CD14-positive monocyte (primary cell): ENCODE results near the gene CACNA1C. TPM values are rescaled to one million over a fixed set of nuclear protein-coding genes. Genes with fewer than 3 reads are reported as not detected.

Experiments
- DNase-seq, 3 donors: peaks; one replicate each; pipeline ENCODE4 v3.0.0-alpha.2; 2011 to 2022
- H2AFZ ChIP-seq: 2 replicates; pipeline ENCODE4 v1.6.0; 2012; ENCODE audit warnings: mild to moderate bottlenecking, low read depth, low read length, inconsistent platforms; ENCODE audit not compliant: insufficient read depth, poor library complexity, severe bottlenecking
- H3K27ac ChIP-seq, 2 donors: 1 replicate in 1 of 2; 2 replicates in 1 of 2; pipeline ENCODE4 v1.5.1; 2012 to 2013; ENCODE audit warnings: low read length in 2 of 2, control low read depth in 1 of 2, inconsistent platforms in 1 of 2, low read depth in 1 of 2, mild to moderate bottlenecking in 1 of 2
- H3K27me3 ChIP-seq, 2 donors: one replicate each; pipeline versions ENCODE4 v1.6.0 to v1.6.1; 2011 to 2013; ENCODE audit warnings: low read length in 2 of 2; ENCODE audit not compliant: control insufficient read depth in 2 of 2, insufficient read depth in 2 of 2
- H3K36me3 ChIP-seq, 2 donors: replicated peaks in 1 of 2; 1 replicate in 1 of 2; 2 replicates in 1 of 2; pipeline versions ENCODE4 v1.5.1 to v1.6.1; 2012 to 2013; ENCODE audit warnings: low read length in 2 of 2, control low read depth in 1 of 2, inconsistent platforms in 1 of 2, mild to moderate bottlenecking in 1 of 2; ENCODE audit not compliant: insufficient read depth in 2 of 2, control insufficient read depth in 1 of 2
- H3K4me1 ChIP-seq, 2 donors: 1 replicate in 1 of 2; 2 replicates in 1 of 2; pipeline versions ENCODE4 v1.5.1 to v1.6.1; 2012 to 2013; ENCODE audit warnings: low read length in 2 of 2, control low read depth in 1 of 2, inconsistent platforms in 1 of 2, mild to moderate bottlenecking in 1 of 2, moderate library complexity in 1 of 2; ENCODE audit not compliant: insufficient read depth in 2 of 2, control insufficient read depth in 1 of 2
- H3K4me2 ChIP-seq: replicated peaks from 2 replicates; pipeline ENCODE3; 2012; ENCODE audit warnings: low read length, moderate library complexity, mild to moderate bottlenecking; ENCODE audit not compliant: poor library complexity, severe bottlenecking; ENCODE audit errors: extremely low read depth
- H3K4me3 ChIP-seq, 3 experiments: fragments of 200-600 bp in 1 of 3; sonication (generic) in 1 of 3; replicated peaks in 1 of 3; 1 replicate in 2 of 3; 2 replicates in 1 of 3; pipeline ENCODE4 v1.5.1; 2011 to 2013; ENCODE audit warnings: low read length in 3 of 3, mild to moderate bottlenecking in 3 of 3, control low read depth in 2 of 3, low read depth in 2 of 3, inconsistent platforms in 1 of 3, moderate library complexity in 1 of 3
- H3K79me2 ChIP-seq: 2 replicates; pipeline ENCODE4 v1.6.0; 2012; ENCODE audit warnings: mild to moderate bottlenecking, control low read depth, inconsistent platforms, low read length, moderate library complexity; ENCODE audit not compliant: insufficient read depth
- H3K9ac ChIP-seq: 2 replicates; pipeline ENCODE4 v1.6.0; 2017; ENCODE audit warnings: low read length, mild to moderate bottlenecking; ENCODE audit not compliant: insufficient read depth, poor library complexity, severe bottlenecking
- H3K9me3 ChIP-seq, 2 donors: replicated peaks in 1 of 2; 1 replicate in 1 of 2; 2 replicates in 1 of 2; pipeline versions ENCODE4 v1.5.1 to v1.6.1; 2012 to 2013; ENCODE audit warnings: low read length in 2 of 2, control low read depth in 1 of 2; ENCODE audit not compliant: control insufficient read depth in 1 of 2, insufficient read depth in 1 of 2
- H4K20me1 ChIP-seq: 2 replicates; pipeline ENCODE4 v1.6.0; 2012; ENCODE audit warnings: mild to moderate bottlenecking, low read length, control low read depth, moderate library complexity; ENCODE audit not compliant: insufficient read depth
- H3K27ac Mint-ChIP-seq, 7 donors: one replicate each; pipeline ENCODE4 v1.8.0; 2020; ENCODE audit warnings: mild to moderate bottlenecking in 7 of 7, mixed read lengths in 7 of 7, moderate library complexity in 6 of 7, inconsistent platforms in 2 of 7
- H3K27me3 Mint-ChIP-seq, 3 donors: one replicate each; pipeline ENCODE4 v1.8.0; 2021 to 2022; ENCODE audit warnings: low read depth in 3 of 3, mild to moderate bottlenecking in 3 of 3, mixed read lengths in 3 of 3, moderate library complexity in 3 of 3, inconsistent platforms in 1 of 3
- H3K36me3 Mint-ChIP-seq, 2 donors: one replicate each; pipeline ENCODE4 v1.8.0; 2020; ENCODE audit warnings: mixed read lengths in 2 of 2, inconsistent platforms in 1 of 2, mild to moderate bottlenecking in 1 of 2
- H3K4me1 Mint-ChIP-seq: one replicate; pipeline ENCODE4 v1.8.0; 2020; ENCODE audit warnings: mild to moderate bottlenecking, mixed read lengths
- H3K4me3 Mint-ChIP-seq, 2 donors: one replicate each; pipeline ENCODE4 v1.8.0; 2020; ENCODE audit warnings: mild to moderate bottlenecking in 2 of 2, mixed read lengths in 2 of 2, moderate library complexity in 1 of 2
- H3K9me3 Mint-ChIP-seq, 7 donors: one replicate each; pipeline ENCODE4 v1.8.0; 2020 to 2022; ENCODE audit warnings: mixed read lengths in 7 of 7, mild to moderate bottlenecking in 6 of 7, moderate library complexity in 6 of 7, inconsistent platforms in 2 of 7
- WGBS: methylation state at CpG from one replicate; pipeline ENCODE4 v1.1.5; 2013; ENCODE audit warnings: missing lambda C conversion rate; ENCODE audit not compliant: insufficient coverage; 5-methylcytosine and 5-hydroxymethylcytosine counted together
- intact Hi-C, 2 donors: fragments of 100-400 bp; cut with micrococcal nuclease; formaldehyde crosslinking; loops; one replicate each; pipeline versions ENCODE4 v1.15.0 to v1.15.1; 2023
- polyA plus RNA-seq, 3 donors: library from polyadenylated mRNA; depleted of rRNA in 1 of 3; unstranded in 2 of 3; stranded (reverse) in 1 of 3; fragments of 300-500 nt in 2 of 3; fragments of >200 nt in 1 of 3; fragmentation: Illumina TruSeq in 2 of 3; gene quantifications; 1 replicate in 2 of 3; 2 replicates in 1 of 3; pipeline ENCODE4 v1.2.3, GENCODE V29; 2012 to 2021
- TF ChIP-seq, protein P1 (sequence below): fragments of 200-600 bp; IDR thresholded peaks from one replicate; pipeline ENCODE4 v1.8.0; 2022; ENCODE audit warnings: antibody characterized with exemption, mild to moderate bottlenecking

The CACNA1C gene
- polyA plus RNA-seq, 3 donors, result not detected

GRCh38 chr12:2637371-2637770, 584.6 kb downstream of the CACNA1C start:
- TF ChIP-seq, protein P1, sequence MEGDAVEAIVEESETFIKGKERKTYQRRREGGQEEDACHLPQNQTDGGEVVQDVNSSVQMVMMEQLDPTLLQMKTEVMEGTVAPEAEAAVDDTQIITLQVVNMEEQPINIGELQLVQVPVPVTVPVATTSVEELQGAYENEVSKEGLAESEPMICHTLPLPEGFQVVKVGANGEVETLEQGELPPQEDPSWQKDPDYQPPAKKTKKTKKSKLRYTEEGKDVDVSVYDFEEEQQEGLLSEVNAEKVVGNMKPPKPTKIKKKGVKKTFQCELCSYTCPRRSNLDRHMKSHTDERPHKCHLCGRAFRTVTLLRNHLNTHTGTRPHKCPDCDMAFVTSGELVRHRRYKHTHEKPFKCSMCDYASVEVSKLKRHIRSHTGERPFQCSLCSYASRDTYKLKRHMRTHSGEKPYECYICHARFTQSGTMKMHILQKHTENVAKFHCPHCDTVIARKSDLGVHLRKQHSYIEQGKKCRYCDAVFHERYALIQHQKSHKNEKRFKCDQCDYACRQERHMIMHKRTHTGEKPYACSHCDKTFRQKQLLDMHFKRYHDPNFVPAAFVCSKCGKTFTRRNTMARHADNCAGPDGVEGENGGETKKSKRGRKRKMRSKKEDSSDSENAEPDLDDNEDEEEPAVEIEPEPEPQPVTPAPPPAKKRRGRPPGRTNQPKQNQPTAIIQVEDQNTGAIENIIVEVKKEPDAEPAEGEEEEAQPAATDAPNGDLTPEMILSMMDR, result no peak
- H3K4me3 Mint-ChIP-seq, result no peak overlapping the region

DNA sequence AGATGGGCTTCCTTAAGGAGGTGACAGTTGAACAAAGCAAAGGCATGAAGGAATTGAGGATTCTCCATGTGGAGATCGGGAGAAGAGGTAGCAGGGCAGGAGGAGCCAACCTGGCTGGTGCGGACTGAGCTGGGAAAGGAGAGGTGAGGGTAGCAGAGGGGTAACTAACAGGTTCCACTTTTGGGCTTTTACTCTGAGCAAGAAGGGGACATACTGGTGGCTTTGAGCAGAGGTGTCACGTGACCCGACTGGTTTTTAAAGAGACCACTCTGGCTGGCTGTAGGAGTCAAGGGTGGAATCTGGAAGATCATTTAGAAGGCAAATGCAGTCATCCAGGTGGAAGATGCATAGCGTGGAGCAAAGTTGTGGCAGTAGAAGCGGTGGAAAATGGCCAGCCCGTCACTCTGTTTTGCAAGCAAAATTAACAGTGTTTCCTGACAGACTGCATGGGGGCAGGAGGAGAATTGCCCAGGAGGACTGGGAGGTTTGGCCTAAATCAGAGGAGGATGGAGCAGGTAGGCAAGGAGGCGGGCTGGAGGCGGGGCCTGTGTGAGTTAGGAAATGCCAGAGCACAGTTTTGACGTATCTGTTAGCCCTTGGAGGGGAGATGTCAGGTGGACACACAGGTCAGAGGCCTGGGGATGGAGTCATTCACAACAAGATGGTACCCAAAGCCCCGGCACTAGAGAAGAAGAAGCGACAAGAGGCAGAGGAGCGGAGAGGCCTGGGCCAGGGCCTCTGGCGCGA, 585.7 kb downstream of the CACNA1C start:
- H3K4me1 Mint-ChIP-seq, result no peaks in the 10 kb centered on the region
- WGBS, result 91% methylated on average over 15 of the region's 15 CpGs
- H3K9me3 ChIP-seq, result no peaks in the 10 kb centered on the region
- no peak overlapping the region for H3K4me2 ChIP-seq
- TF ChIP-seq, protein P1, result no peak
- no peaks in the 10 kb centered on the region for H4K20me1 ChIP-seq
- intact Hi-C loops, result no loop called here
- H3K9me3 Mint-ChIP-seq, result peaks cover 0 to 2% (median 0%) of the 10 kb centered on the region in 7 donors
- H3K27ac ChIP-seq, result no peak overlapping the region
- no peak overlapping the region for H2AFZ ChIP-seq
- H3K4me3 Mint-ChIP-seq, result no peak overlapping the region
- no peak overlapping the region for H3K4me3 ChIP-seq
- H3K27ac Mint-ChIP-seq, result no peak overlapping the region
- no peak for DNase-seq
- no peaks in the 10 kb centered on the region for H3K27me3 ChIP-seq
- no peaks in the 10 kb centered on the region for H3K36me3 ChIP-seq
- no peaks in the 10 kb centered on the region for H3K4me1 ChIP-seq
- H3K36me3 Mint-ChIP-seq, result no peaks in the 10 kb centered on the region
- H3K79me2 ChIP-seq, result no peaks in the 10 kb centered on the region
- peaks cover 3 to 8% (median 8%) of the 10 kb centered on the region in 3 donors for H3K27me3 Mint-ChIP-seq
- H3K9ac ChIP-seq, result no peak overlapping the region

More at GRCh38 chr12:2637371-2637770, 584.6 kb downstream of the CACNA1C start:
- Histone ChIP-seq H3K27me3 (no peaks in the 10 kb centered on the region), H3K79me2 (no peaks in the 10 kb centered on the region), H3K36me3 (no peaks in the 10 kb centered on the region), H3K9ac (no peak overlapping the region), H3K4me1 (no peaks in the 10 kb centered on the region), H2AFZ (no peak overlapping the region), H3K9me3 (no peaks in the 10 kb centered on the region), H3K27ac (no peak overlapping the region), H3K4me2 (no peak overlapping the region), H4K20me1 (no peaks in the 10 kb centered on the region), H3K4me3 (no peak overlapping the region)
- no peaks in the 10 kb centered on the region for H3K36me3 Mint-ChIP-seq
- no peak for DNase-seq
- H3K9me3 Mint-ChIP-seq, result peaks cover 0 to 2% (median 0%) of the 10 kb centered on the region in 7 donors
- intact Hi-C loops, result no loop called here
- H3K4me1 Mint-ChIP-seq, result no peaks in the 10 kb centered on the region
- WGBS, result 91% methylated on average over 7 of the region's 8 CpGs
- H3K27me3 Mint-ChIP-seq, result peaks cover 5 to 8% (median 5%) of the 10 kb centered on the region in 3 donors
- no peak overlapping the region for H3K27ac Mint-ChIP-seq
